Measurements from ENCODE around the gene CAPN15.
"Not testable (repeated sequence)": the region's sequence is repeated elsewhere in the genome, so short reads cannot be mapped to it uniquely, and the experiment has no call there.

The CAPN15 gene

DNA sequence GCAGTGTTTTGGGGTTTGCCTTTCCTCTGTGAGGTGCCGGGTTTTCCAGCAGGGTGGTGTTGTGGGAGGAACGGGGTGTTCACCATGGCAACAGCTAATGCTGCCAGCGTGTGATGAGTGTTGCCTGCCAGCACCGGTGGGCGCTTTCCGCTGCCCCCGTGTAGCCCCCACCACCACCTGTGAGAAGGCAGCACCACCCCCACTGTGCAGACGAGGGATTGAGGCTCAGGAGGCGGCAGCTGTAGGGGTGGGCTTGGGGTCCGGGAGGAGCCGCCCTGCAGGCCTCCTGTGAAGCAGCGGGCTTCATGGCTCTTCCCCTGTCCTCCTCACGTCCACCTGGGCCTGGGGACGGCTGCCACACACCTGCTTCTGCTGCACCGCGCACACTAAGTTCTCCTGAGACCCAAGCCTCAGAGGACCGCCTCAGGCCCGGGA, 67.6 kb downstream of the CAPN15 start:
- no peak for DNase-seq

DNA sequence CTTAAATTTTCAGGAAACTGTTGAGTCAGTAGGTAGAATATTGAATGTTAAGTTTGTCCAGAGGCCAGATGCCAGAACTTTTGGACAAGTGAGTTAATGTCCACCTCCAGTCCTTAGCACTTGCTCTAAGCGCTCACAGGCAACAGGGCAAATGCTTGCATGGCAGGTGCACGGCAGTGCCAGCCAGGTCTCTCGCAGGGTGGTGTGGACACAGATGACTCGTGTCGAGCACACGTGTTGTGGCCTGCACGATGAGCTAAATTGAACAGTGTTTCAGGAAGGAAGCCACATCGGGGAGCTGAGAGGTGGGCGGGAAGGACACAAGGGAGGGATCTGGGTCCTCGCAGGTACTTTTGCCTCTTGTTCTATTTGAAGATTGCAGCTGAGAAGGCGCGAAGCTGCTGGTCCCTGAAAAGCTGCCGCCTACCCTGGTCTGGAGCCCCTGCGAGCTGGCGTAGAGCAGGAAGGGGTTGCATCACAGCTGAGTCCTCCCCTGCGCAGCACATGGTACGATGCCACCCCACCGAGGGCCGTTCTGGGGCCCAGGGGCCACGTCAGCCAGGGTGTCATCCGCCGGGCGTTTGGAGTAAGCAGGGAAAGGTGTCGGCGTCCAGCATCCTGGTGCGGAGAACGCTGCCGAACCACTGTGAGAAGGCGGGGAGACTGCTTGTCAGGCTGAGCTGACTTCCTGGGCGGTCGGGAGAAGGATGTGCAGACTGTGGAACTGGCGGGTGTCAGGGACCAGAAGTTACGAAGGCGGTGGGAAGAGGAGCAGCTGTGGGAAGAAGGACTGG, 68.6 kb downstream of the CAPN15 start:
- DNase-seq = no peak

DNA sequence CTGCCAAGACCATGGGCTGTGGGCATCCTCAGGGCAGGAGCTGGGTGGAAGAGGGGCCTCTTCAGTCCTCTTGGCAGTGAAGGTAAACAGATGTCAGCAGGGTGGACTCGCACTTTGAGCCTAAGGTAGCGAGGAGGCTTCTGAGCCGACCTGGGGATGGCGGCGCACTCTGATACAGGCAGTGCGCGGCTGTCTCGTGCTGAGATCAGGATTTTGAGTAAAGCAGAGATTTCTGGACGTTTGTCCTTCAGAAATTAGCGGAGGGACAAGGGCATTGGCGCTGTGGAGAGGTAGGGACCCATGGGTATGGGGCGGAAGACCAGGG, 69.2 kb downstream of the CAPN15 start:
- DNase-seq = no peak

DNA sequence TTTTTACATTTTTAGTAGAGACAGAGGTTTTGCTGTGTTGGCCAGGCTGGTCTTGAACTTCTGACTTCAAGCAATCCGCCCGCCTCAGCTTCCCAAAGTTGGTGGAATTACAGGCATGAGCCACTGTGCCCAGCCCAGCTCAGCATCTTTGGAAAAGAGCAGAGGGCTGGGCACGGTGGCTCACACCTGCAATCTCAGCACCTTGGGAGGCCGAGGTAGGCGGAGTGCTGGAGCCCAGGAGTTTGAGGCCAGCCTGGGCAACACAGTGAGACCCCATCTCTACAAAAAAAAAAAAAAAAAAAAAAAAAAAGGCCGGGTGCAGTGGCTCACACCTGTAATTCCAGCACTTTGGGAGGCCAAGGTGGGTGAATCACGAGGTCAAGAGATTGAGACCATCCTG, 70.1 kb downstream of the CAPN15 start:
- not testable (repeated sequence) for DNase-seq

DNA sequence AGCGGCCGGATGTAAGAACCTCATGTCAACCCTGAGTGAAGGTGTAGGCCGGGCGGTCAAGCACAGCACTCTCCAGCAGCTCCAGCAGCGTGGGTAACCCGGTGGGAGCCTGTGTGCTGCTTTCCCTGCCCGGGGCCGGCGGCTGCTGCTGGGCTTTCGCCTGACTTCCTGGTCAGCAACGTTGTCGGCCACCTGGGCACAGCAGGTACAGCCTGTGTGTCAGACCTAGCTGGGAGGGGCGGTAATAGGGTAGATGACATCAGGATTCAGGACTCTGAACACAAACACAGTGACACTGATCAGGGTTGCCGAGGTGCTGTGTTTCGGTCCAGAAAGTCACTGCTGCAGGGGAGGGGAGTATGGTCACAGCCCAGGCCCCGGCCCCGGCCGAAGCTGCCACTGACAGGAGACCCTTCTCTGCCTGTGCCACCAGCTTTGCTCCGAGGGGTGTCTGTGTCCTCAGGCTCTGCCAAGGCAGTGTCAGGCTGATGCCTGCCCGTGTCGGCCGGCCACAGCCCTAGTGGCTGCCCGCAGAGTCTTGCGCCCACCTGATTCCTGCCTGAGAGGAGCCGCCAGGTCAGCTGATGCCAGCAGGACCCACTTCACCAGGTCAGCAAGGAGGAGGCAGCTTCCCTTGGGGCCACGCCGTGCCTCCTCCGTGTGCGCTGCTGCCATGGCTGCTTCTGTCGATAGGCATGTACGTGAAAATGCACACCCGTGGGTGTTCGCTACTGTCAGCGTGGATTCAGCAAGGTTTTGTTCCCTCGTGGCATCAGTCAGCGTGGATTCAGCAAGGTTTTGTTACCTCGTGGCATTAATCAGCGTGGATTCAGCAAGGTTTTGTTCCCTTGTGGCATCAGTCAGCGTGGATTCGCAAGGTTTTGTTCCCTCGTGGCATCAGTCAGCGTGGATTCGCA, 71.6 kb downstream of the CAPN15 start:
- no peak for DNase-seq

DNA sequence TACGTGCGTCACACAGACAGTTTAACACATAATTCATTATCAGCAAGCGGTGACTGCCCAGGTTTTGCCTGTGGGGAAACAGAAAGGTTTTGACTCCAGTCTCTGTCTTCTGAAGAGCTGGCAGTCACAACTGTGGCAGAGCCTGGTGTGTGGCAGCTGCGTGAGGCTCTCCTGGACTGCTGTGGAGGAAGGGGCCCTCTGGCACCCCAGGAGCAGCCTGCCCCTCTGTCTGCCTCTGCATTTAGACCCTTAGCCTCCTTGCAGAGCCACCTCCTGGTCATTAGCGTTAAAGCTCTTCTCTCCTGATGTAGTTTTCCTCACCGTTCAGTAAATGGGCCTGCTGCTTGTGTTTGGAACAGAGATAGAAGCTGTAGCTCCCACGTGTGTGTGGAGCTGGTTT, 73.3 kb downstream of the CAPN15 start:
- no peak for DNase-seq

DNA sequence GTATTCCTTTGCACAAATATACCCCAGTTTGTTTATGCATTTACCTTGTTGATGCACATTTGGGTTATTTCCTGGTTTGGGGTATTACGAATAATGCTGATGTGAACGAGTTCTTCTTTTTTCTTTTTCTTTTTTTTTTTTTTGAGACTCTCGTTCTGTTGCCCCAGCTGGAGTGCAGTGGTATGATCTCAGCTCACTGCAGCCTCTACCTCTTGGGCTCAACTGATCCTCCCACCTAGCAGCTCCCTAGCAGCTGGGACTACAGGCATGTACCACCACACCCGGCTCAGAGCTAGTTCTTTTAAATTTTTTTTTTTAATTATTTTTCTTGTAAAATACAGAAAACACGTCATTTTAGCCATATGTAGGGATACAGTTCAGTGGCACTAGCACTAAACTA, 76.4 kb downstream of the CAPN15 start:
- DNase-seq = no peak

All from NCI-H187 treated with DMSO at 0.1 percent for 48 hours (cell line).